ENCODE data around the gene POLR1F.
"Not testable (repeated sequence)": the region's sequence is repeated elsewhere in the genome, so short reads cannot be mapped to it uniquely, and the experiment has no call there.

POLR1F gene

GRCh38 chr7:19692111-19692828, 16.6 kb downstream of the POLR1F start:
- H3K4me3 ChIP-seq (ENCODE audit: low read depth, low read length): no peak overlapping the region
- TF ChIP-seq MAX (IDR thresholded peaks at IDR 0.05; ENCODE audit: low read depth, low read length): no peak
- no peak for TF ChIP-seq MYC (IDR thresholded peaks at IDR 0.05; ENCODE audit: low read depth, low read length)
- no peak for TF ChIP-seq POLR2A (IDR thresholded peaks at IDR 0.05; ENCODE audit: extremely low read depth, insufficient read length)
- no peak for TF ChIP-seq CTCF (IDR thresholded peaks at IDR 0.05; ENCODE audit: low read depth, low read length)
- DNase-seq (ENCODE audit: low read depth): no peak

DNA sequence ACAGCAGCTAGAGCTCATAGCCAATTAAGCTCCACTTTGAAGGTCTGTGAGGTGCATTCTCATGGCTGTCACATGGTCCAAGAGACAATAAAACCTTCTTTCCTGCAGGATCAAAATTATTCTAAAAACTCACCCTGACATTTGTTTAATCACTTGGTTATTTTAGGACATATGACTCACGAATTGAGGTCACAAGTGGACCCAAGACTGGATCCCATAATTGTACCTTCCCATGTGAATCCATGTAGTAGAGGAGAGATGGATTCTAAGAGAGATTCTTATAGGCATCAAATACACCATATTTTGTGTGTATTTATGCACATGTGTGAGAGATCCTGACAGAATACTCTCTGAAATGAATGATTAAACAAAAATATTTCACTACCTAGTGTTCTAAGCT, 18.1 kb downstream of the POLR1F start:
- TF ChIP-seq POLR2A (IDR thresholded peaks at IDR 0.05; ENCODE audit: extremely low read depth, insufficient read length) (no peak), CTCF (IDR thresholded peaks at IDR 0.05; ENCODE audit: low read depth, low read length) (no peak), MYC (IDR thresholded peaks at IDR 0.05; ENCODE audit: low read depth, low read length) (no peak), MAX (IDR thresholded peaks at IDR 0.05; ENCODE audit: low read depth, low read length) (no peak)
- DNase-seq (ENCODE audit: low read depth): no peak
- no peak overlapping the region for H3K4me3 ChIP-seq (ENCODE audit: low read depth, low read length)

DNA sequence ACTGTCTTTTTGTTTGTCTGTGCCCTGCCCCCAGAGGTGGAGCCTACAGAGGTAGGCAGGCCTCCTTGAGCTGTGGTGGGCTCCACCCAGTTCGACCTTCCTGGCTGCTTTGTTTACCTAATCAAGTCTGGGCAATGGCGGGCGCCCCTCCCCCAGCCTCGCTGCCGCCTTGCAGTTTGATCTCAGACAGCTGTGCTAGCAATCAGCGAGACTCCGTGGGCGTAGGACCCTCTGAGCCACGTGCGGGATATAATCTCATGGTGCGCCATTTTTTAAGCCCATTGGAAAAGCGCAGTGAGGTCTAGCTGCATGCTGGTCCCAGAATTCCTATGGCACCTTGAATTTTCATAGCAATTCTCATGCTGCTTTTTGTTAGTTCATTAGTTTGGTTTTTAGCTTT, 19.7 kb downstream of the POLR1F start:
- H3K4me3 ChIP-seq (ENCODE audit: low read depth, low read length); DNase-seq (ENCODE audit: low read depth): not testable (repeated sequence)

GRCh38 chr7:19681596-19681995, 27.2 kb downstream of the POLR1F start:
- no peak for DNase-seq (ENCODE audit: low read depth)
- no peak for TF ChIP-seq MYC (IDR thresholded peaks at IDR 0.05; ENCODE audit: low read depth, low read length)
- no peak for TF ChIP-seq MAX (IDR thresholded peaks at IDR 0.05; ENCODE audit: low read depth, low read length)
- TF ChIP-seq POLR2A (IDR thresholded peaks at IDR 0.05; ENCODE audit: extremely low read depth, insufficient read length): no peak
- no peak for TF ChIP-seq CTCF (IDR thresholded peaks at IDR 0.05; ENCODE audit: low read depth, low read length)
- H3K4me3 ChIP-seq (ENCODE audit: low read depth, low read length): no peak overlapping the region

GRCh38 chr7:19677180-19677579, 31.7 kb downstream of the POLR1F start:
- 0 out of 2 replicates have a peak, but pooled peaks have one; percentile 29 for TF ChIP-seq MYC (IDR thresholded peaks at IDR 0.05; ENCODE audit: low read depth, low read length)
- TF ChIP-seq POLR2A (IDR thresholded peaks at IDR 0.05; ENCODE audit: extremely low read depth, insufficient read length): no peak
- peak; percentile 42; the same call in 1 of the 2 replicates for TF ChIP-seq MAX (IDR thresholded peaks at IDR 0.05; ENCODE audit: low read depth, low read length)
- peak; percentile 81 for DNase-seq (ENCODE audit: low read depth)
- no peak overlapping the region for H3K4me3 ChIP-seq (ENCODE audit: low read depth, low read length)

GRCh38 chr7:19675816-19676215, 33.0 kb downstream of the POLR1F start:
- H3K4me3 ChIP-seq (ENCODE audit: low read depth, low read length): no peak overlapping the region
- DNase-seq (ENCODE audit: low read depth): no peak
- TF ChIP-seq CTCF (IDR thresholded peaks at IDR 0.05; ENCODE audit: low read depth, low read length) (no peak), MYC (IDR thresholded peaks at IDR 0.05; ENCODE audit: low read depth, low read length) (no peak)
